Stomach (tissue), 9 donors: ENCODE measurements around the gene TFAP2C. TPM values are rescaled to one million over a fixed set of nuclear protein-coding genes. Genes with fewer than 3 reads are reported as not detected.

Experiments used
- DNase-seq, 2 donors: peaks; one replicate each; pipeline versions ENCODE4 v3.0.0 to v3.0.0-alpha.2; 2013 to 2019
- H3K27ac ChIP-seq, 5 donors: fragments of 200-600 bp in 4 of 5; sonication (generic) in 4 of 5; one replicate each; pipeline ENCODE4 v1.5.1; 2013 to 2019; ENCODE audit warnings: mild to moderate bottlenecking in 1 of 5, moderate library complexity in 1 of 5
- H3K27me3 ChIP-seq, 3 donors: fragments of 200-600 bp; sonication (generic); one replicate each; pipeline ENCODE4 v1.5.1; 2017 to 2019; ENCODE audit warnings: mixed run types in 1 of 3
- H3K36me3 ChIP-seq, 4 donors: fragments of 200-600 bp; sonication (generic); 1 replicate in 3 of 4; 2 replicates in 1 of 4; pipeline ENCODE4 v1.5.1; 2016 to 2019
- H3K4me1 ChIP-seq, 4 donors: fragments of 200-600 bp; sonication (generic); one replicate each; pipeline ENCODE4 v1.5.1; 2016 to 2019
- H3K4me3 ChIP-seq, 4 donors: fragments of 200-600 bp; sonication (generic) in 3 of 4; one replicate each; pipeline ENCODE4 v1.5.1; 2016 to 2019; ENCODE audit warnings: mild to moderate bottlenecking in 1 of 4
- H3K9me3 ChIP-seq, 4 donors: fragments of 200-600 bp; sonication (generic); one replicate each; pipeline ENCODE4 v1.5.1; 2016 to 2019
- CTCF ChIP-seq, 7 experiments: fragments of 450-650 bp in 4 of 7; fragments of 200-600 bp in 3 of 7; sonication (generic) in 3 of 7; IDR thresholded peaks; one replicate each; pipeline ENCODE4 v1.5.1; 2016 to 2019; ENCODE audit warnings: antibody characterized with exemption in 7 of 7, control low read depth in 2 of 7, mild to moderate bottlenecking in 1 of 7
- EP300 ChIP-seq: sonication (generic); formaldehyde crosslinking; IDR thresholded peaks from one replicate; pipeline ENCODE4 v1.6.1; 2017; ENCODE audit warnings: antibody characterized with exemption
- POLR2A ChIP-seq, 4 donors: fragments of 450-650 bp; IDR thresholded peaks; one replicate each; pipeline ENCODE4 v1.6.1; 2016; ENCODE audit warnings: antibody characterized with exemption in 4 of 4, control low read depth in 2 of 4, mild to moderate bottlenecking in 1 of 4, moderate library complexity in 1 of 4
- POLR2AphosphoS5 ChIP-seq, 3 donors: sonication (generic); formaldehyde crosslinking; IDR thresholded peaks; one replicate each; pipeline ENCODE4 v1.6.1; 2016; ENCODE audit warnings: antibody characterized with exemption in 3 of 3
- WGBS, 5 donors: extraction: QIAGEN DNeasy Blood & Tissue Kit in 3 of 5; methylation state at CpG; one replicate each; pipeline versions ENCODE4 v1.1.5 to v1.1.7; 2013 to 2018; 5-methylcytosine and 5-hydroxymethylcytosine counted together
- intact Hi-C: fragments of 100-400 bp; cut with DNase I; formaldehyde crosslinking; loops from one replicate; pipeline ENCODE4 v1.15.1; 2023; ENCODE audit warnings: low total_unique reads
- polyA plus RNA-seq, 3 donors: library from polyadenylated mRNA; stranded (reverse); fragments of 200-250 nt; gene quantifications; one replicate each; pipeline ENCODE4 v1.2.3, GENCODE V29; 2013
- total RNA-seq, 5 donors: library from RNA; depleted of rRNA; stranded (reverse); fragments of >200 nt; gene quantifications; one replicate each; pipeline versions ENCODE4 v1.1.0 to v1.2.3, GENCODE V29; 2014 to 2016
- donor health status: healthy with polysubstance abuse.
- donor health status: Bipolar disorder and iron deficiency.
- donor health status: healthy.

Gene TFAP2C
- total and polyA plus RNA-seq, 8 donors = 0.12 to 10.9 (median 0.89) TPM; not detected in 3

GRCh38 chr20:56584916-56585315, 44.2 kb upstream of the TFAP2C start:
- no peak for TF ChIP-seq CTCF (IDR thresholded peaks at IDR 0.05)
- no peak for TF ChIP-seq POLR2AphosphoS5 (IDR thresholded peaks at IDR 0.05)
- no peak for TF ChIP-seq EP300

GRCh38 chr20:56587307-56588041, 41.6 kb upstream of the TFAP2C start:
- H3K27me3 ChIP-seq = peaks cover 0 to 12% (median 0%) of the 10 kb centered on the region in 3 donors
- no peaks in the 10 kb centered on the region for H3K36me3 ChIP-seq
- H3K27ac ChIP-seq = no peak overlapping the region
- whole genome bisulfite sequencing, 5 donors = 40 to 49% (median 46%) methylated on average over 7 of the region's 7 CpGs
- H3K4me3 ChIP-seq = no peak overlapping the region
- H3K9me3 ChIP-seq = no peaks in the 10 kb centered on the region
- no peak for TF ChIP-seq EP300
- no peak for TF ChIP-seq CTCF (IDR thresholded peaks at IDR 0.05)
- no peak for TF ChIP-seq POLR2AphosphoS5 (IDR thresholded peaks at IDR 0.05)
- no peak for TF ChIP-seq POLR2A (IDR thresholded peaks at IDR 0.05)
- intact Hi-C loops = no loop called here
- no peaks in the 10 kb centered on the region for H3K4me1 ChIP-seq
- DNase-seq = no peak

More at GRCh38 chr20:56584916-56585315, 44.2 kb upstream of the TFAP2C start:
- intact Hi-C loops = no loop called here
- Histone ChIP-seq H3K9me3 (no peaks in the 10 kb centered on the region), H3K27ac (no peak overlapping the region), H3K36me3 (no peaks in the 10 kb centered on the region), H3K27me3 (peaks cover 0 to 17% (median 0%) of the 10 kb centered on the region in 3 donors), H3K4me1 (no peaks in the 10 kb centered on the region), H3K4me3 (no peak overlapping the region)
- WGBS, 5 donors = 66 to 77% (median 76%) methylated on average over 5 of the region's 5 CpGs
- no peak for DNase-seq

- H3K36me3 ChIP-seq = no peaks in the 10 kb centered on the region
- DNase-seq = no peak
- no peaks in the 10 kb centered on the region for H3K4me1 ChIP-seq
- no peak overlapping the region for H3K4me3 ChIP-seq
- TF ChIP-seq CTCF (IDR thresholded peaks at IDR 0.05) (no peak), POLR2AphosphoS5 (IDR thresholded peaks at IDR 0.05) (no peak), POLR2A (IDR thresholded peaks at IDR 0.05) (no peak), EP300 (no peak)
- no peak overlapping the region for H3K27ac ChIP-seq
- peaks cover 0 to 7% (median 0%) of the 10 kb centered on the region in 3 donors for H3K27me3 ChIP-seq
- H3K9me3 ChIP-seq = no peaks in the 10 kb centered on the region
- intact Hi-C loops = no loop called here
- 76 to 86% (median 84%) methylated on average over 3 of the region's 3 CpGs for WGBS, 5 donors
These were observed 40.1 kb upstream of the TFAP2C start for GRCh38 chr20:56588996-56589395.

GRCh38 chr20:56589633-56590032, 39.5 kb upstream of the TFAP2C start:
- H3K27ac ChIP-seq = no peak overlapping the region
- H3K36me3 ChIP-seq = no peaks in the 10 kb centered on the region
- H3K4me3 ChIP-seq = no peak overlapping the region
- no peaks in the 10 kb centered on the region for H3K9me3 ChIP-seq
- 80 to 90% (median 87%) methylated on average over 5 of the region's 5 CpGs for WGBS, 5 donors
- peaks cover 0 to 7% (median 0%) of the 10 kb centered on the region in 3 donors for H3K27me3 ChIP-seq
- DNase-seq = no peak
- TF ChIP-seq CTCF (IDR thresholded peaks at IDR 0.05) (no peak), POLR2AphosphoS5 (IDR thresholded peaks at IDR 0.05) (no peak), POLR2A (IDR thresholded peaks at IDR 0.05) (no peak), EP300 (no peak)
- H3K4me1 ChIP-seq = no peaks in the 10 kb centered on the region
- intact Hi-C loops = loop anchor here (10.0 kb wide), 1 partner anchor 55 kb away; the partner anchor contains the start of gene FAM209B
